ENCODE results near the gene TFPI.

Gene TFPI

GRCh38 chr2:187470698-187471097, 83.5 kb downstream of the TFPI start:
- in situ Hi-C loops (cut with MboI; ENCODE audit: low sequenced_read_pairs), result no loop called here

GRCh38 chr2:187469538-187469937, 84.7 kb downstream of the TFPI start:
- in situ Hi-C loops (cut with MboI; ENCODE audit: low sequenced_read_pairs), result no loop called here

GRCh38 chr2:187468262-187468661, 86.0 kb downstream of the TFPI start:
- in situ Hi-C loops (cut with MboI; ENCODE audit: low sequenced_read_pairs), result no loop called here

GRCh38 chr2:187466129-187466792, 88.0 kb downstream of the TFPI start:
- in situ Hi-C loops (cut with MboI; ENCODE audit: low sequenced_read_pairs), result no loop called here

GRCh38 chr2:187462839-187463238, 91.4 kb downstream of the TFPI start:
- in situ Hi-C loops (cut with MboI; ENCODE audit: low sequenced_read_pairs), result no loop called here

- in situ Hi-C loops (cut with MboI; ENCODE audit: low sequenced_read_pairs), result no loop called here
Observed at GRCh38 chr2:187461294-187462261, 92.7 kb downstream of the TFPI start.

- in situ Hi-C loops (cut with MboI; ENCODE audit: low sequenced_read_pairs), result no loop called here
Observed at GRCh38 chr2:187459256-187459655, 95.0 kb downstream of the TFPI start.

- in situ Hi-C loops (cut with MboI; ENCODE audit: low sequenced_read_pairs), result no loop called here
Observed at GRCh38 chr2:187453078-187453641, 101.1 kb downstream of the TFPI start.

GRCh38 chr2:187451510-187451909, 102.7 kb downstream of the TFPI start:
- in situ Hi-C loops (cut with MboI; ENCODE audit: low sequenced_read_pairs), result no loop called here

- in situ Hi-C loops (cut with MboI; ENCODE audit: low sequenced_read_pairs), result no loop called here
Observed at GRCh38 chr2:187447336-187447735, 106.9 kb downstream of the TFPI start.

- in situ Hi-C loops (cut with MboI; ENCODE audit: low sequenced_read_pairs), result no loop called here
Observed at GRCh38 chr2:187446711-187447110, 107.5 kb downstream of the TFPI start.

GRCh38 chr2:187445051-187445450, 109.2 kb downstream of the TFPI start:
- in situ Hi-C loops (cut with MboI; ENCODE audit: low sequenced_read_pairs), result no loop called here

GRCh38 chr2:187442778-187443177, 111.5 kb downstream of the TFPI start:
- in situ Hi-C loops (cut with MboI; ENCODE audit: low sequenced_read_pairs), result no loop called here

GRCh38 chr2:187442378-187442777, 111.9 kb downstream of the TFPI start:
- in situ Hi-C loops (cut with MboI; ENCODE audit: low sequenced_read_pairs), result no loop called here

GRCh38 chr2:187440101-187440675, 114.0 kb downstream of the TFPI start:
- in situ Hi-C loops (cut with MboI; ENCODE audit: low sequenced_read_pairs), result no loop called here

- in situ Hi-C loops (cut with MboI; ENCODE audit: low sequenced_read_pairs), result no loop called here
Observed at GRCh38 chr2:187438455-187438854, 115.8 kb downstream of the TFPI start.

- in situ Hi-C loops (cut with MboI; ENCODE audit: low sequenced_read_pairs), result no loop called here
Observed at GRCh38 chr2:187435756-187436155, 118.5 kb downstream of the TFPI start.

- in situ Hi-C loops (cut with MboI; ENCODE audit: low sequenced_read_pairs), result no loop called here
Observed at GRCh38 chr2:187435078-187435477, 119.2 kb downstream of the TFPI start.

GRCh38 chr2:187434342-187434785, 119.9 kb downstream of the TFPI start:
- in situ Hi-C loops (cut with MboI; ENCODE audit: low sequenced_read_pairs), result no loop called here

- in situ Hi-C loops (cut with MboI; ENCODE audit: low sequenced_read_pairs), result no loop called here
Observed at GRCh38 chr2:187431911-187432310, 122.3 kb downstream of the TFPI start.

GRCh38 chr2:187429989-187430388, 124.2 kb downstream of the TFPI start:
- in situ Hi-C loops (cut with MboI; ENCODE audit: low sequenced_read_pairs), result no loop called here

Data from HL-60/S4 treated with retinoic acid at 250 ng/mL for 4 days and 3 days (cell line).